GM19467 (cell line): ENCODE measurements around the gene ZFPM1.
"Not testable (repeated sequence)": the region's sequence is repeated elsewhere in the genome, so short reads cannot be mapped to it uniquely, and the experiment has no call there.

Experiments used
- ATAC-seq: cut with Tn5 transposase; IDR thresholded peaks from one replicate; pipeline ENCODE4 v1.9.1; 2021; ENCODE audit warnings: mild to moderate bottlenecking, moderate library complexity; ENCODE audit not compliant: unreplicated experiment

ZFPM1 gene

DNA sequence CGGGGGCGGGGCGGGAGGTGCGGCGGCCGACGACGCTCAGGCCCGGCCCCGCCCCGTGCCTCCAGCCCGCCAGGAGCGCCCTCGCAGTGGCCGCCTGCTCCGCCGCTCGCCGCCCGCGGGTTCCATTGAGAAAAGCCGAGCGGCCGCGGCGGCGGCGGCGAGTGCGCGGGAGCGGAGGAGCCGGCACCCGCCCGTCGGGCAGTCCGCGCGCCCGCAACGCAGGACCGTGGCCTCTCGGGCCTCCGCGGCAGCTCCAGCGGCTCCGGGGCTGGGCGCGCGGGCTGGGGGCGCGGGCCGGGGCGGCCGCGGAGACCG is at the start of gene ZFPM1:
ZFPM1 (plus strand) TSS at position 64 of the 315 bp plus-strand sequence. CDS start 359 bp downstream, outside the sequence.
- ATAC-seq: no peak

- ATAC-seq: no peak
These were observed 49.1 kb upstream of the ZFPM1 start for GRCh38 chr16:88403794-88404581.

DNA sequence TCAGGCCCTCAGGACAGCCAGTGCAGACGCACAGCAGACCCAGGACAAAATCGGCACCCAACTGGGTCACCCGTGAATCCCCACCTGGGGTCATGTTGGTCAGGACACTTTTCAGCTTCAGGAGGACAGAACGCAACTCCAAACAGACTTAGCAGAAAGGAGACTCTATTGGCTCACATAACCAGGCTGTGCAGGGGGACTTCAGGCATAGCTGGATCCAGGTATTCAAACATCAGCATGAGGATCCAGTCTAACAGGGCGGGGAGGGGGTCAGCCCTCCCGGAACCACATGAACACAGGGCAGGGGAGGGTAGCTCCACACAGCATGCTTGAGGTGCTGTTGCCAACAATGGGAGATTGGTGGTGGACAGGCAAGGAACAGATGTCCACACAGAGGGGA is 48.3 kb upstream of the ZFPM1 start:
- no peak for ATAC-seq

DNA sequence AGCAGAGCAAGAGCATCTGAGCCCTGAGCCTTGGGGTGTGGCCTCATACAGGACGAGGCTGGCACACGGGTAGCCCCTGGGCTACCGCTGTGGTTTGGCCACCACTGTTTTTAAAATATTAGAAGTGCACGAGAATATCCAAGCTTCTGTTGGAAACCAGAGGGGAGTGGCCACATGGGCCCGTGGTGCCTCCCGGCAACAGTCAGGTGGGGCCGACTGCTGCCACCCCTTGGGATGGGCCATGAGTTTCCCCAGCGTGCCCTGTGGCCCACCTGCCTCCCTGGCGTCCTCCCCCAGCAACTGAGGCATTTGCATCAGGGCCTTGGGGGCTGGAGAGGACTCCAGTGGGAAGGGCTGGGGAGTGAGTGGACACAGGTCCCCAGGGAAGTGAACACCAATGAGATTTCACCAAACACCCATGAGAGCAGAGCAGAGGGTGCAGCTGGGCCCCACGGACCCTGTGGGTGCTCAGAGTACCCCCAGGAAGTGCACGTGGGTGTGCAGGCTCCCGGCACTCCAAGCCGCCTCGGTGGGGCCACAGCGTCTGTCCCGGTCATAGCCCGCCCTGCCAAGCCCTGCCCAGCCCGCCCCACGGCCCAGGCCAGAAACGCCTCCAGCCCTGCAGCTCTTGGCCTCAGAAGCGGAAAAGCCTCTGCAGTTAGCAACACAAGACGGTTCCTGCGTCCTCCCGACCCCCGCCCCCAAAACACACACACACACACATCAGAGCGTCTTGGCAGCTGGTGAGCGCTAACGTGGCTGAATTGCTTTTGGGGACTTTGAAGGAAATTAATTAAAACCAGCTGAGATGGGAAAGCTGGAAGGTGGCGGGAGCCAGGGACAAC is 47.6 kb upstream of the ZFPM1 start:
- ATAC-seq: no peak

GRCh38 chr16:88406096-88407041 is 46.7 kb upstream of the ZFPM1 start:
- ATAC-seq: no peak

- ATAC-seq: no peak
These were observed 46.0 kb upstream of the ZFPM1 start for GRCh38 chr16:88407042-88407420.

- ATAC-seq: no peak
These were observed 45.3 kb upstream of the ZFPM1 start for GRCh38 chr16:88407807-88408206.

GRCh38 chr16:88408561-88409142 is 44.4 kb upstream of the ZFPM1 start:
- ATAC-seq: no peak

DNA sequence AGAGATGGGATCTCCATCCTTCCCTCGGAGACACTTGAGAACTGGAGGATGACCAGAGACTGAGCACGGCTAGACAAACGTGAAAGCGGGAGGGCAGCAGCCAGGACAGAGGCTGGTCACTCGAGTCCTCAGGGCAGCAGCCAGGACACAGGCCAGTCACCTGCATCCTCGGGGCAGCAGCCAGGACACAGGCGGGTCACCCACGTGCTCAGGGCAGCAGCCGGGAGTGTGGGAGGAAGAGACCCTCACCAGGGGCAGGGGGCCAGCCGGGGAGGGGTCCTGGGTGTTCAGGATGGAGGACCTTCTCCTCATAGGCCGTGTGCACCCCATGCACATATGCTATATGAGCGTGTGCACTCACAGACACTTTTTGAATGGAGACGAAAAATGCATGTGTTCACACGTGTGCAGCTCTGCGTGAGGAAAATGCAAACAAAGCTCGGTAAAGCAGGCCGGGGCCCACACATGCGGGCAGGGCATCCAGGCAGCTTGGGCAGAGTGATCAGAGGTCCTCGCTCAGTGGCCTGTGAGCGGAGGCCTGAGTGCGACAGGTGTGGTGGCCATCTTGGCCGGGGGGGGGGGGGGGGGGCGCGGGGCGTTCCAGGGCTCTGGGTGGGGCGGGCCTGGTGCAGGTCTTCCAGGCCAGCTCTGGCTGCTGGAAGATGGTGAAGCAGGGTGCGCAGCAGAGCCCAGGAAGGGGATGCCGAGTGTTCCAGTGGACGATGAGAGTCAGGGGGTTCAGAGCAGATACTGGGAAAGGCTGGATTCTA is 43.6 kb upstream of the ZFPM1 start:
- ATAC-seq: no peak

- ATAC-seq: not testable (repeated sequence)
These were observed 42.6 kb upstream of the ZFPM1 start for GRCh38 chr16:88410297-88410968.

GRCh38 chr16:88411951-88412576 is 41.0 kb upstream of the ZFPM1 start:
- ATAC-seq: no peak

DNA sequence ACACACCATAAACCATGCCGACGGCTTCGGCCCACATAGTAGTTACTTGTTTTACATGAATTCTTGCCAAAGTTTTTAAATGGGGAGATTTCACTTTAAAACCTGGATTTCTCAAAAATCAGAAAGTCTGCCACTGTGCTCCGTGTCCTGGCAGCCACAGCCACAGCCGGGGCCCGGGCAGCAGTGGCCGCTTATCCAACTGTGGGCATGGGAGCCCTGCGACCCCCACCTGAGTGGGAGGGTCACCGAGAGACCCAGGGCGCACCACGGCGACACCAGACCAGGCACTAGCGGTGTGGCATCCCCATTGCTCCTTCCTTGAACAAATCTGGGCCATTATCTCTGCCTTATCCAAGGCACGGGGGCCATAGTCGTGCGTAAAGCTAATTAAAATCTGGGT is 40.3 kb upstream of the ZFPM1 start:
- no peak for ATAC-seq

- ATAC-seq: no peak
These were observed 39.8 kb upstream of the ZFPM1 start for GRCh38 chr16:88413231-88413630.

GRCh38 chr16:88413631-88414030 is 39.4 kb upstream of the ZFPM1 start:
- no peak for ATAC-seq

- no peak for ATAC-seq
These were observed 38.3 kb upstream of the ZFPM1 start for GRCh38 chr16:88414521-88415380.

DNA sequence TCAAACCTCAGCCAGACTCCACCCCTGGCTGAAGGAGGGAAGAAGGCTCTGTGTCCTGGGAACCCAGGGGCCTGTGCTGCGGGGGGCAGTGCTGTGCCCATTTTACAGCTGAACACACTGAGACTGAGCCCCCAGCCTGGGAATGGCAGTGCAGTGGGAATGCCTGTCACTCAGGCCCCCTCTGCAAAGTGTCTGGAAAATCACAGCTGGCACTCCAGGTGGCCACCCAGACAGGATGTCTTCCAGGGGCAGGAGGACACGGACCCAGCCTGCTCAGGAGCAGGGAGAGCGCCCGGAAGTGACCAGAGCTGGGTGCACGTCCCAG is 37.7 kb upstream of the ZFPM1 start:
- ATAC-seq: no peak

GRCh38 chr16:88415713-88416323 is 37.3 kb upstream of the ZFPM1 start:
- ATAC-seq: no peak

- ATAC-seq: no peak
These were observed 36.4 kb upstream of the ZFPM1 start for GRCh38 chr16:88416686-88417085.
